NCI-H1105 (cell line): ENCODE measurements around the gene MCM3AP.

Experiments
- DNase-seq: peaks from one replicate; lab custom pipeline; 2025; lab: John Stamatoyannopoulos, UW

MCM3AP gene

DNA sequence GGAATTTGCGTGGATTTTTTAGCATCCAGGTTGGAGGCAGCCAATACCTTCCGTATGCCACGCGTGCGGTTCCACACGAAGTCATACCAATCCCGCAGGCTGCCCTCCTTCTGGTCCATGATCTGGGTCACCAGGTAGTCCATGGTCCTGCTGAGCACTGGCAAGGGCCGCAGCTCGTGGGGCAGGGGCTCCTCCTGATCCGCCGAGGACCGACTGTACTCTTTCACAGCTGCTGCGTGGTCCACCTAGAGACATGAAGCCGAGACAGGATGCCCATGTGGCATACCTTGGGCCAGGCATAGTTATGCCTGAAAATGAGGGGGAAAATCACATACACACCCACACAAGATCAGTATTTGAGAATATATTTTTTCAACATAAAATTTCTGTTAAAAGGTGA is 12.1 kb downstream of the MCM3AP start:
- DNase-seq: no peak

DNA sequence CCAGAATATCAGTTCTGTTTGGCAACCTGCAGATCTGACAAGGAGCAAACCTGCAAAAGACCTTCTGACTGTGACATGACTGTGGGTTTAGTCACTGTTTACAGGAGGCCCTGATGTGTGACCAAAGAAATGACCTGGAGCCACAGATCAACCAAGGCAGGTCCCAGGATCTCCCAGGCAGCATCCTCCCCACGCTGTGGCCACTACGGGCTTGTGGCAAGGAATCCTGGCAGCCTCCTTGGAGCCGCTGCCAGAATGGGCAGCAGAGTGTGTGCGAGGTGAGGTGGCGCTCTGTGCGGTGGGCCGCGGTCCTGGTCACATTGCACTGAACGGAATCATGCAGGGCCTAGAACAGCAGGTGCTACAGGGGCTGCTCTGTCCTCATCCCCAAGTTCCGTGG is 15.9 kb downstream of the MCM3AP start:
- DNase-seq: no peak

DNA sequence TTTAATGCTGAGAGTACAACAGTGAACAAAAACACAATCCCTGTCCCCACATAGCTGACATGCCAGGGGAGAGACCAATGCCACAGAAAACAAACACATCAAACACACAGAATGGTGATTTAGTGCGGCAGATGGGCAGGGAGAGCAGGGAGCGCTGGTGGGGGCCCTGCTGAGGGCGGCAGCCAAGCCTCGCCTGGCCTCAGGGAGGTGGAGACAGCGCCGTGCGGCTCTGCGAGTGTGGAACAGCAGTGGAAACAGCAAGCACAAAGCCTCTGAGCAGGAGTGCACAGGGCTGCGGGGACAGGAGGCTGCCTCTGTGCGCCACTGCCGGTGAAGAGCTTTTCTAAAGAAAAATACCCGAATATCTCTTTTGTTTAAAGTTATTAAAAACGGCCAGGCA is 17.0 kb downstream of the MCM3AP start:
- no peak for DNase-seq

DNA sequence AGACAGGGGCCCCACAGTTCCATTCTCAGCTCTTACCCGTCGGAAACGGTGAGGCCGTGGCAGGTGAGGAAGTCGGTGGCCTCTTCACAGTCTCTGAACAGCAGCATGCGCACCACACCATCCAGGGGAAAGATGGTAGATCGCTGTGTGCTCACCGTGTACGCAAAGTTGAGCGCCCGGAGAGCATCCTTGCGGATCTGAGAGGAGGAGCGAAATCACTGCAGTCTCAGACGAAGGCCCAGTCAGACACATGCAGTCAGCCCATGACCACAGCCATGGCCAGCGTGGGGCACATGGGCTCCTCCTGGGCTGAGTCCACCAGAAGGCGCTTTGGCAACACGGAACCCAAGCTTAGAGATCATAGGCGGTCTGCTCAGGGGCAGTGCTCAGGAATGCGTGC is 18.5 kb downstream of the MCM3AP start:
- DNase-seq: no peak

DNA sequence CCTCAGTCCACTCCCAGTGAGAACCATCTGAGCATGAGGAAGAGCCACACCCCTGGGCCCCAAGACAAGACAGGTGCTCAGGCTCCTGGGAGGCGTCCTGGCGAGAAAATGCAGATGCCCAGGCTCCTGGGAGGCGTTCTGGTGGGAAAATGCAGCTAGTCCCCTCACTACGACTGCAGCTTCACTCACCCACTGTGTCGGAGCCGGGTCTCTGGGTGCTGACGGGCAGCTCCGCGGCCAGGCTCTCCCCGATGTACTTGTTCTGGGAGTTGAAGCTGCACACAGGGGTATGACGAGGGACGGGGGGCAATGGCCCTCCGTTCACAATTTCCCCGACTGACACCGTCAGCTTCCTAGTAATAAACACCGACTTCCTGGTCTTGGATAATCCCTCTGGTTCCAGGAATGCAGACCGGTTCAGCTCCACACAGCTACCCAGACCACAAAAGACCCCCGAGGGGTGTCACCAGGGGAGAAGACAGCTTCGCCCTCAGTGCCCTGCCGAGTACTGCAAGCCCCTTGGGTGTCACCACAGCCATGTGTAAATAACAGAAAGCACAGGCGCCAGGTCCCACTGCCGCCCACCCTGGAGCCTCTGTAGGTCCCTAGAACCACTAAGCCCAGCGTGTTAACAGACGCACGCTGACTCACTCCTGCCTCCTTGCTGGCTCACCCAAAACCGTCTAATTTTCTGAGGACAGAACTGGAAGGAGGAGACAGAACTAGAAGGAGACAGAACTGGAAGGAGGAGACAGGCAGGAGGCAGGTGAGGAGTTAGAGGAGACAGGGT is 19.5 kb downstream of the MCM3AP start:
- no peak for DNase-seq

DNA sequence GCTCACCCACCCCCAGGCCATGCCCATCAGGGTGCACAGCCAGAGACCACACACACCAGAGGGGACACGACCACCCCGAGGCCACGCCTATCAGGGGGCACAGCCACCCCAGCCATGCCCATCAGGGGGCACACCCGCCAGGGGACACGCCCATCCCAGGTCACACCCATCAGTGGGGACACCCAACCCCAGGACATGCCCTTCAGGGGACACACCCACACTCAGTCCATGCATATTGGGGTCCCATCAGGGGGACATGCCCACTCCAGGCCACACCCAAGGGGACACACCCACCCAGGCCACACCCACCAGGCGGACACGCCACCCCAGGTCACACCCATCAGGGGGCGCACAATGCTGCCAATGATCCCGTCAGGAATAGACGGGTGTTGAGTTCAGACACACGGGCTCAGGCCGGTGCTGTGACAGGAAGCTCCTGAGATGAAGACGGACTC is 20.7 kb downstream of the MCM3AP start:
- no peak for DNase-seq

DNA sequence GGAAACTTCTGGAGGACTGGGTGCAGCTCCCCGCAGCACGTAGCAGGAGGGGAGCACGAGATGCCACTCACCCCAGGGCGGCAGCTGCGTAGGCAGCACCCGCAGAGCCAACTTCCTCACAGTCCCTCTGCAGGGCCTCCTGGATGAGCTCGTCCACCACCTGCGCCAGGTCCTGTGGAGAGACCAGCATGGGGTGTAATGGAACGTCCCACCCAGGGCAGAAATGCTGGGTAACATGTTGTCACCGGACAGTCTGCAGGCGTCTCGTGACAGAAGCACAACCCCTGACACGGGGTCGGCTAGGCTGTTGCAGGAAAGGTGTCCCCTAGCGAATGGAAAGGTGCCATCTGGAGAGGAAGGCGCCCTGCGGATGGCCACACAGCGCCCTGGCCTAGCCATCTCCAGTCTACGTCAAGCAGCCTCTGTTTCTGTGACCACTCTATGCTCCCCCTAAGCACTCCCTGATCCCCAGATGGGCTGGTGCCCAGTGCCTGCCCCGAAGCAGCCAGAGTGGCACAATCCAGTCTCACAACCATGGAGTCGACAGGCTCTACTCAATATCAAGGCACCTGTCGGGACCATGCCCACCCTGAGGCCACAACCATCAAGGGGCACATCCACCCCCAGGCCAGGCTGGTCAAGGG is 21.2 kb downstream of the MCM3AP start:
- DNase-seq: no peak

DNA sequence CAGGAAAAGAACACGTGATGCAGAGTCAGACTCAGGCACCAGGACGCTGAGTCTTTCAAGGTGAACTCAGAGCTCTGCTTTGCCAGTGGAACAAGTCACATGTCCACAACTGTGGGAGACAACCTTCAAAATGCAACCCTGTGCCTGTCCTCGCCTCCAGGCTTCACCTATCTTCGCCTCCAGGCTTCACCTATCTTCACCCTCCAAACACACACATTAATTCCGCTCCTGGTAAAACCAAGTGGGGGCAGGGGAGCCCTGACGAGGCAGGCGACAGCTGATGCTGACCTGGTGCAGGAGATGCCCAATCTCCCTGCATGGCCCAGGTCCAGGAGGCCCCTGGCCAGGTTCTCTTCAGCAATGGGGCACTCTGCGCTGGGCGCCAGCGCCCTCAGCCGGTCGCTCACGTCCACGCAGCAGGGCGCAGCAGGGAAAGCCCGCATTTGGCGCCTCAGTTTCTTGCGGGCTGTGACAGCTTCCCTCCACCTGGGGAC is 28.9 kb downstream of the MCM3AP start:
- DNase-seq: no peak

DNA sequence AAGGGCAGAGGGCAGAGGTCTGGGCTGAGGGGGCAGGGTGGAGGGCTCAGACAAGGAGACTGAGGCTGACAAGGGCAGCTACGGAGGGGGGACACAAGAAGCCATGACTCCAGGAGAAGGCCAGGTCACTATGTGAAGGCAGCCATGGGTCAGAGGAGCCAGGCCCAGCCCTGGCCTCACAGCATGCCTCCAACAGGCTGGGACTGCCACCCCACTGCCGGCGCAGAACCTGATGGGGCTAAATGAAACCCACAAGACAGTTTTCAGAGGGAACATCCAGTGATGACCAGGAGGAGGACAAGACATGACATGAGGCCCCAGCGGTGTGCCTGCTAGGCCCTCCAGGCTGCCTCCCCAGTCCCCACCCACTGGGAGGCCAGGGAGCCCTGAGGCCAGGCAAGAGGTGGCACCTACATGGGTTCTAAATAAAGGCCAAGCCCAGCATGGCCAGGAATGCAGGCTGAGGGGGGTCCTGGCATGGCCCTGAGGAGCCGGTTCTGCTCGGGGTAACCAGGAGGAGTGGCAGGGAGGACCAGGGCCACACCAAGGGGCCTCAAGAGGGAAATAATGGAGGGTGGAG is 29.6 kb downstream of the MCM3AP start:
- DNase-seq: no peak

DNA sequence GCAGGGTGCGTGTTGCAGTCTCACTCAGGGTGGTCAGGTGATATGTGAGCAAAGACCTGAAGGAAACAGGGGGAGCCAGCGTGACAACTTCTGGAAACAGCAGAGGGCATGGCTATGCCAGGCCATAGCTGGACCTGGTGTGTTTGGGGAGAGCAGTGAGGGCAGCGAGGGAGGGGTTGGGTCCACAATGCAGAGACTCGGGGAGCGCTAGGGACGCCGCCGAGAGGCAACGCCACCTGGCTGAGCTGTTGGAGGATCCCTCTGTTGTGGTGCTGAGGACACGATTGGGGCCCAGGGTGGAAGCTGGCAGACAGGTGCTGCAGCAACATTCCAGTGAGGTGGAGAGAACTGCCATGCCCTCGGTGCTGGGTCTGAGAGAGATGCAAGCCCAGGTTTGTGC is 30.2 kb downstream of the MCM3AP start:
- DNase-seq: no peak

DNA sequence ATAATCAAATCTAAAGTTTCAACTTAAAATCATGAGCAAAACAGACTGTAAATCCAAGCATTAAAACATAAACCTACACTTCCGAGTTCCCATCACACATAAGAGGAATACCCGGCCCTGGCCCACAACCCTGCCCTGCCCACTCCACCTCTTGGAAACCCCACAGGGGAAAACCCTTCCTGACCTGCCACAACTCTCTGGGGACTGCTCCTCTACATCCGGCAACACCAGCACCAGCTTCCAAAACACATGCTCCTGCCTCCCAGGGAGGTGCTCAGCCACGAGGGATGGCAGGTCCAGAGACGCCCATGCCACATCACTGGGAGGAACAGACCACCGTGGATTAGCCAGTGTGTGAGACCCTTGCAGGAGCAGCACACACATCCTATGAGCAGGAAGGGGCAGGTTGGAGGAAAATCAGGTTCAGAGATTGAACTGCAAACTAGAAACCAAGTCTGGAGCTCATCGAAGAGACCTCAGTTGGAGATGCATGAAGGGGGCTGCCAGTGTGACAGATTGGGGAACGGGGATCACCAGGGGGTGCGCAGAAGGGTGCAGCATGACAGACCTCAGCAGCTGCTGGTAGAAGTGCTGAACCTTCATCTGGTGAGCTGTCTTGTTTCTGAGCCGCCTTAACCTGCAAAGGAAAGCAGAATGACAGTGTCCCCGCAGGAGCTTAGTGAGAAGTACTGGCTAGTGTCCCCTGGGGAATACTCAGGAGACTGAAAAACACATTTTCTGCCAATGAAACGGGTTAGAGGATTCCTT is 31.0 kb downstream of the MCM3AP start:
- DNase-seq: no peak

DNA sequence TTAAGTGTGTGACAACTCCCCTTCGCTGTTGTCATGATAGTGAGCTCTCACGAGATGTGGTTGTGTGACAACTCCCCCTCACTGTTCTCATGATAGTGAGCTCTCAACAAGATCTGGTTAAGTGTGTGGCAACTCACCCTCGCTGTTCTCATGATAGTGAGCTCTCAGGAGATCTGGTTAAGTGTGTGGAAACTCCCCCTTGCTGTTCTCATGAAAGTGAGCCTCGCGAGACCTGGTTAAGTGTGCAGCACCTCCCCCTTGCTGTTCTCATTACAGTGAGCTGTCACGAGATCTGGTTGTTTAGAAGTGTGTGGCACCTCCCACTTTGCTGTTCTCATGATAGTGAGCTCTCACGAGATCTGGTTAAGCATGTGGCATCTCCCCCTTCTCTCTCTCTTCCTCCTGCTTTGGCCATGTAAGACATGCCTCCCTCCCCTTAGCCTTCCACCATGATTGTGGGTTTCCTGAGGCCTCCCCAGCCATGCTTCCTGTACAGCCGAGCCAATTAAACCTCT is 31.7 kb downstream of the MCM3AP start:
- no peak for DNase-seq

DNA sequence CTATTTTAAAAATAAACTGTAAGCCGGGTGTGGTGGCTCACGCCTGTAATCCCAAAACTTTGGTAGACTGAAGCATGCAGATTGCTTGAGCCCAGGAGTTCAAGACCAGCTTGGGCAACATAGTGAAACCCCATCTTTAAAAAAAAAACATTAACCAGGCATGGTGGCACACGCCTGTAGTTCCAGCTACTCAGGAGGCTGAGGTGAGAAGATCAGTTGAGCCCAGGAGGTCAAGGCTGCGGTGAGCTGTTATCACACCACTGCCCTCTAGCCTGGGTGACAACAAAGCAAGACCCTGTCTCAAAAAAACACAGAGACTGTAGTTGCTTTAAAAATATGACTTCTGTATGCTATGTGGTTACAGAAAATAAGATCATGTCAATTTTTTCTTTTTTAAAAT is 32.6 kb downstream of the MCM3AP start:
- no peak for DNase-seq

DNA sequence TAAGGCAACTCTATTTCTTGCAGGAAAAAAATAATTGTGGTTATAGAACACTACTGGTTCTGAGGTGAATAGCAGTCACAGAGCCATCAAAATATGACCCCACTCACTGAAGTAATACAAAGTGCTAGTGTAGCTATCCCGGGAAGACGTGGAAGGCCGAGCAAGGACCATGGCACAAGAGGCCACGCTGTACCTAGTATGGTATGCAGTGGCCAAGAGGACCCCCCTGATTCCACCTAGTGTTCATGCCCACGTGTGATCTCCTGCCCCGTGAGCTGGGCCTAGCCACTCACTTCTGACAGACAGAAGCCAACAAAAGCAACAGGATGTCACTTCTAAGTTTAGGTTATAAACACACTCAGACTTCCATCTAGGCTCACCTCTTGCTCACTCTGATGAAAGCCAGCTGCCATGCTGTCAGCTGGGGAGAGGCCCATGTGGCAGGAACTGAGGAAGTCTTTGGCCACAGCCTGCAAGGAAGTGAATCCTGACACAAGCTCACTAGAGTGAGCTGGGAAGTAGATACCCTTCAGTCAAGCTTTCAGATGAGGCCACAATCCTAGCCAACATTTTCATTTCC is 35.2 kb downstream of the MCM3AP start:
- DNase-seq: no peak

DNA sequence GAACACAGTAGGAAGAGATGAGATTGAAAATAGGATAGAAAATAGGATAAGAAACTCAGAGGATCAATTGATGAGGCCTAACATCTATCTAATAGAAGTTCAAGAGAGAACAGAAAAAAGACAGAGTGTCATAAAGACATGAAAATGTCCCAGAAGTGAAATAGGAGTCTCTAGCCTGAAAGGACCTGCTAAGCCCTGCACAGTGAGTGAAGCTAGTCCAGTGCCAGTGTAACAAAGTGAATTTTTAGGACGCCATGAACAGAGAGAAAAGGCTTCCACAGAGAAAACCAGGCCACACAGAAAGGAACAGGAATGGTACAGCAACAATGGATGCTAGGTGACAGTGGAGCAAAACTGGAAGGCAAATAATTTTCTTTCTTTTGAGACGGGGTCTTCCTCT is 36.6 kb downstream of the MCM3AP start:
- no peak for DNase-seq

DNA sequence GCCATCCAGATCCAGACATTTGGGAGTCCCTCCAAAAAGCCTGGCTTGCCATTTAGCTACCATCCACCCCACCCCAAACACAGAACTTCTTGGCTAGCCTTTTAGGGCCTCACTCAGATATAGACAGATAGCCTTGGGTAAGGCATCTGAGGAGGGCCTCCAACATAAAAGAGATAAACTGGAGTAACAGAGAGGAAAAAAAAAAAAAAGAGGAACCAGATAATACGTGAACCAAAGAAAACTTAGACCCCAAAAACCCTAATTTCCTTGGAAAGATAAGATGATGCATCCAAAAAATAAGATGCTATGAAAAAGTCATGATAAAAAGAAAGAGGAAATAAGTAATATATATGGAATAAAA is 37.0 kb downstream of the MCM3AP start:
- no peak for DNase-seq

DNA sequence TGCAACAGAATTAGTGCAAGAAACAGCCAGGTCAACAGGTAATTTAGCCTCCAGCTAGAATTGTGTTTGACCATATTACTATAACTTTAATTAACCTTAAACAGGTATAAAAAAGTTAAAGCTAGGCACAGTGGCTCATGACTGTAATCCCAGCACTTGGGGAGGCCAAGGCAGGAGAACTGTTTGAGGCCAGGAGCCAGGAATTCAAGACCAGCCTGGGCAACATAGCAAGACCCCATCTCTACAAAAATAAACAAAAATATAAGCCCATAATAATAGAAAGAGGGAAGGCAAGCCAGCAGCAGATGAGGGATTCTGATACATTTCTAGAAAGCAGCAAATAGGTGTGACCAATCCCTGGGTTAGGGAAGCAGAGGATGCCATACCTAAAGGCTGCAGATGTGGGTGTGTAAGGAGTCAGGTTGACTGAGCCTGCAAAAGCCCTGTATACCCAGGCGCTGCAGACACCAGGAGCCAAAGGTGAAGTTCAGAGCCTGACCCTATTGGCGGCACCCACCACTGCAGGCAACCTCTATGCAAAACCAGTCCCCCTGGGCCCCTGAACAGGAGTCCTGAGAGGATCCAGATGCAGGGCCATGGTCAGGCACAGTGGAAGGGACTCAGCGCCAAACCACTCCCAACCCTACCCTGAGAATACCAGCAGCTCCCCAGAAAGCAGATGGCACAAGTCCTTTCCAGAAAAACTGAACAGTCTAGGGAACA is 37.6 kb downstream of the MCM3AP start:
- no peak for DNase-seq

DNA sequence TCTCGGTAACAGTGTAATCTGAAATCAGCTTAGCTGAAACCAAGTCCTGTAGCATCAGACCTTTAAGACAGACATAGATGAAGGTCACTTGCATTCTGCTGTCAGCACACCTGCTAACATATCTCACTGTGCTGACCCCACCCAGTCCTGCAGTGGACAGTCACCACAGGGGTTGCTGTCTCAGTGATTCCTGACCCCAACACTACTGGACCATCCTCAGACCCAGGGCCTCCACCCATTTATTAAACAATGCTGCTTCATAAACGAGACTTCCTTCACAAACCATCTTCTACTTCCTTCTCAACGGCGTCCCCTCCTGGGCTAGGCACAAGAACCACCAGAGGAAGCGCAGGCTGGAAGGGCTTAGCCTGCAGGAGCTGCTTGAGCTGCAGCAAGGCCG is 39.1 kb downstream of the MCM3AP start:
- DNase-seq: no peak

DNA sequence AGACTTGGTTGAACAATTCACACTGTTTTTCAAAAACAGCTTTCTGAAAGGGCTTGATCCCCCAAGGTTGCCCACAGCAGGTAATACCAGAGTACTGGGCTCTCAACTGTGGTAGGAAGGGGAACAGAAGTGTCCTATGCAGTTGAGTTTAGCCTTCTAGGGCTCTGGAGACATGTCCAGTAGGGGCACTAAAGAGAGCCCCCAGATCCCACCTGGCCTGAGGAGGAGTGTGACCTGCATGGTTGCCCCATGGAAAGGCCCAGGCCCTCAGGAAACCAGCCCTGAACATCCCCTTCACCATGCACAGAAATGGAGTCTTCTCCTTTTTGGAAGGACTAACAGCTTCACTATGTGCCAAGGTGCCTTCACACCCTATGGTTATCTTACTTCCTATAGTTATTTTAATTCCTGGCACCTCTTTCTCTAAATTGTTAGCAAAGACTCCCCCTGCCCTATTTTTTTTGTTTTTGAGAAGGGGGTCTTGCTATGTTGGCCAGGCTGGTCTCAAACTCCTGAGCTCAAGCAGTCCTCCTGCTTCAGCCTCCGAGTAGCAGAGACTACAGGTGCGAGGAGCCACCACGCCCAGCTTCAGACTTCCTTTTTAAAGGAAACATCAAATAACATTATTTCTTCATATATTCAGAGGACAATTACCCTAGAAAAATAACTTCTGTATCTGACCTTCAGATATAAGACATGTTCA is 40.0 kb downstream of the MCM3AP start:
- DNase-seq: no peak

DNA sequence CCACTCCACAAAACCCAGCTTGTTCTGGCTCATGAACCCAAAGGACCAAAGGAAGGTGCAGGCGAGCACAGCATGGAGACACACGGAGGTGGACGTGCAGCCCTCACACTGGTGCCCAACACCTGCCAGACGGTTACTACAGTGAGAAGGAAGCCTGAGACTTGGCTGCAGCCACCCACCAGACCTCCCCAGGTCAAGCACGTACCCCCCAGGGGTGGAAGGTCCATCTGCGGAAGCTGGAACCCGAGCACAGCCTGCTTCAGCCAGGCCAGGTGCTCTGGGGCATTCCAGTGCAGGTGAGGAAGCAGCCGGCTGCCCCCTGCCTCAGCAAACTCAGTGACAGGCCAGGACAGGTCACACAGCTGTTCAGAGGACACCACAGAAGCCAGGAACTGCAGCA is 40.8 kb downstream of the MCM3AP start:
- DNase-seq: no peak

DNA sequence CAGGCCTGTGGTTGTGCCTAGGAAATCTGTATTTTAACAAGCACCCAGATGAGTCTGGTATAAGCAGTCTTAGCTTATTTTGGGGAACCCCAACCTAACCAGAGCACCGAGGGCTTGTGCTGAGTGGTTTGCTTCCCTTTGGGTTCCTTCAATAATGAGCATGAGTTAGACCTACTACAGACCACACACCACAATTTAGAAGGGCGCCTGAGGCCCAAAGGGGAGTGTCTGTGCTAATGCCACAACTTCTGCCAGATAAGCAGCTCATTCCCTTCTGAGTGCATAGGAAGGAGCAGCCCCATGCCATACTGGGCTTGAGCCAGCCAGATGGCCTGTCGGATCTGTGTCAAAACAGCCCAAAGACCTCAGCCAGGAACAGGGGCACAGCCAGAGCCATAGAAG is 41.5 kb downstream of the MCM3AP start:
- no peak for DNase-seq
